ENCODE results near the gene UGT1A4.

Gene UGT1A4

DNA sequence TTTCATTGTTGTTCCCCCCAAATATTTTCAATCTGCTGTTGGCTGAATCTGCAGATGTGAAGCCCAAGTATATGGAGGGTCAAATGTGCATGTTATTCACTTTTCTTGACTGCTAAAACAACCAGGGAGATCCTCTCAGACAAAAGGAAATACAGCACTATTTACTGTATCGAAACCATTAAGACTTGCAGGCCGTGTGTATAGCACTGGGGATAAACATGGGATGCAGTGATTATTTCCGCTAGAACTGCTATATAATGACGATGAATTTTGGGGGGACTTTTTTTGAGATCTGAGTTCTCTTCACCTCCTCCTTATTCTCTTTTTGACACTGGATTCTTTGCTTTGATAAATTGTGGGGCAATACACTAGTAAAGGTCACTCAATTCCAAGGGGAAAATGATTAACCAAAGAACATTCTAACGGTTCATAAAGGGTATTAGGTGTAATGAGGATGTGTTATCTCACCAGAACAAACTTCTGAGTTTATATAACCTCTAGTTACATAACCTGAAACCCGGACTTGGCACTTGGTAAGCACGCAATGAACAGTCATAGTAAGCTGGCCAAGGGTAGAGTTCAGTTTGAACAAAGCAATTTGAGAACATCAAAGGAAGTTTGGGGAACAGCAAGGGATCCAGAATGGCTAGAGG, 38.0 kb downstream of the UGT1A4 start:
- no peaks in the 10 kb centered on the region for H3K9me3 ChIP-seq (ENCODE audit: control insufficient read depth, low read length)
- H3K79me2 ChIP-seq: no peaks in the 10 kb centered on the region
- H3K9ac ChIP-seq: no peak overlapping the region
- no peaks in the 10 kb centered on the region for H3K27me3 ChIP-seq (ENCODE audit: control insufficient read depth, insufficient read depth, low read length)
- H3K27ac ChIP-seq: no peak overlapping the region
- no peak overlapping the region for H3K4me2 ChIP-seq (ENCODE audit: low read length)
- no peak overlapping the region for H3K4me3 ChIP-seq (ENCODE audit: low read depth, low read length)
- no peaks in the 10 kb centered on the region for H3K4me1 ChIP-seq
- no peak overlapping the region for H2AFZ ChIP-seq
- no peaks in the 10 kb centered on the region for H3K36me3 ChIP-seq (ENCODE audit: control insufficient read depth, insufficient read depth, low read length)
- TF ChIP-seq CTCF (IDR thresholded peaks at IDR 0.05): no peak

- Histone ChIP-seq H3K79me2 (no peaks in the 10 kb centered on the region), H2AFZ (no peak overlapping the region), H3K4me2 (ENCODE audit: low read length) (no peak overlapping the region), H3K27me3 (ENCODE audit: control insufficient read depth, insufficient read depth, low read length) (no peaks in the 10 kb centered on the region), H3K9me3 (ENCODE audit: control insufficient read depth, low read length) (no peaks in the 10 kb centered on the region), H3K27ac (no peak overlapping the region), H3K4me1 (no peaks in the 10 kb centered on the region), H3K9ac (no peak overlapping the region), H3K36me3 (ENCODE audit: control insufficient read depth, insufficient read depth, low read length) (no peaks in the 10 kb centered on the region), H3K4me3 (ENCODE audit: low read depth, low read length) (no peak overlapping the region)
- TF ChIP-seq CTCF (IDR thresholded peaks at IDR 0.05): no peak
These were observed 39.6 kb downstream of the UGT1A4 start for GRCh38 chr2:233758141-233758540.

- Histone ChIP-seq H3K27ac (no peak overlapping the region), H3K27me3 (ENCODE audit: control insufficient read depth, insufficient read depth, low read length) (no peaks in the 10 kb centered on the region), H3K79me2 (no peaks in the 10 kb centered on the region), H3K36me3 (ENCODE audit: control insufficient read depth, insufficient read depth, low read length) (no peaks in the 10 kb centered on the region), H3K4me1 (no peaks in the 10 kb centered on the region), H3K9ac (no peak overlapping the region), H2AFZ (no peak overlapping the region), H3K4me2 (ENCODE audit: low read length) (no peak overlapping the region), H3K4me3 (ENCODE audit: low read depth, low read length) (no peak overlapping the region), H3K9me3 (ENCODE audit: control insufficient read depth, low read length) (no peaks in the 10 kb centered on the region)
- no peak for TF ChIP-seq CTCF (IDR thresholded peaks at IDR 0.05)
These were observed 40.3 kb downstream of the UGT1A4 start for GRCh38 chr2:233758849-233759248.

DNA sequence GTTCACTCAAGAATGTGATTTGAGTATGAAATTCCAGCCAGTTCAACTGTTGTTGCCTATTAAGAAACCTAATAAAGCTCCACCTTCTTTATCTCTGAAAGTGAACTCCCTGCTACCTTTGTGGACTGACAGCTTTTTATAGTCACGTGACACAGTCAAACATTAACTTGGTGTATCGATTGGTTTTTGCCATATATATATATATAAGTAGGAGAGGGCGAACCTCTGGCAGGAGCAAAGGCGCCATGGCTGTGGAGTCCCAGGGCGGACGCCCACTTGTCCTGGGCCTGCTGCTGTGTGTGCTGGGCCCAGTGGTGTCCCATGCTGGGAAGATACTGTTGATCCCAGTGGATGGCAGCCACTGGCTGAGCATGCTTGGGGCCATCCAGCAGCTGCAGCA, 41.5 kb downstream of the UGT1A4 start, which contains the start of gene UGT1A1:
Gene UGT1A1, plus strand, starts transcription at position 228 of the 400 bp plus-strand sequence. Its CDS starts 18 bp downstream, at position 246.
- no peak within 1 kb of the TSS for H3K4me2 ChIP-seq (ENCODE audit: low read length)
- no peaks in the 10 kb centered on the region for H3K9me3 ChIP-seq (ENCODE audit: control insufficient read depth, low read length)
- no peak within 1 kb of the TSS for H3K27ac ChIP-seq
- H3K9ac ChIP-seq: no peak within 1 kb of the TSS
- no peak within 1 kb of the TSS for H2AFZ ChIP-seq
- H3K4me1 ChIP-seq: no peaks in the 10 kb centered on the region
- no peak within 1 kb of the TSS for H3K4me3 ChIP-seq (ENCODE audit: low read depth, low read length)
- H3K36me3 ChIP-seq (ENCODE audit: control insufficient read depth, insufficient read depth, low read length): no peaks in the 10 kb centered on the region
- H3K27me3 ChIP-seq (ENCODE audit: control insufficient read depth, insufficient read depth, low read length): no peaks in the 10 kb centered on the region
- TF ChIP-seq CTCF (IDR thresholded peaks at IDR 0.05): no peak
- H3K79me2 ChIP-seq: no peaks in the 10 kb centered on the region

All from parathyroid adenoma (tissue), 2 donors.